ENCODE results near the gene LAMA3.

DNA sequence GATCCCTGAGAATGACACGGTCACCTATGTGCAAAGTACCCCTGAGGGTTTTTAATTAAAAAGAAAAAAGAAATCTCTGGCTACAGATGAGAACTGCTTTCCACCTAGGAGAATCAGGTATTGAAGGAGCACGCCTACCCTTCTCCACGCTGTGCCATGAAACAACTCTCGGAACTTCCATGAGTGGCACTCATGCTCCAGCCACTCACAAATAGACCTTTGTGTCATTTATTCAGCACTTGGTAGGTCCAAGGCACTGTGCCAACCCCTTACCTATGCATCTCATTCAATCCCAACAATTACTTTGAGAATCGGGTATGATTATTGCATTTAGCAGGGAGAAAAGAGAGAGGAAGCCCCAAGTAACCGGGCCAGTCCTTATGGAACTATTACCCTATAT lies 280.4 kb downstream of the LAMA3 start:
- TF ChIP-seq, protein P1, sequence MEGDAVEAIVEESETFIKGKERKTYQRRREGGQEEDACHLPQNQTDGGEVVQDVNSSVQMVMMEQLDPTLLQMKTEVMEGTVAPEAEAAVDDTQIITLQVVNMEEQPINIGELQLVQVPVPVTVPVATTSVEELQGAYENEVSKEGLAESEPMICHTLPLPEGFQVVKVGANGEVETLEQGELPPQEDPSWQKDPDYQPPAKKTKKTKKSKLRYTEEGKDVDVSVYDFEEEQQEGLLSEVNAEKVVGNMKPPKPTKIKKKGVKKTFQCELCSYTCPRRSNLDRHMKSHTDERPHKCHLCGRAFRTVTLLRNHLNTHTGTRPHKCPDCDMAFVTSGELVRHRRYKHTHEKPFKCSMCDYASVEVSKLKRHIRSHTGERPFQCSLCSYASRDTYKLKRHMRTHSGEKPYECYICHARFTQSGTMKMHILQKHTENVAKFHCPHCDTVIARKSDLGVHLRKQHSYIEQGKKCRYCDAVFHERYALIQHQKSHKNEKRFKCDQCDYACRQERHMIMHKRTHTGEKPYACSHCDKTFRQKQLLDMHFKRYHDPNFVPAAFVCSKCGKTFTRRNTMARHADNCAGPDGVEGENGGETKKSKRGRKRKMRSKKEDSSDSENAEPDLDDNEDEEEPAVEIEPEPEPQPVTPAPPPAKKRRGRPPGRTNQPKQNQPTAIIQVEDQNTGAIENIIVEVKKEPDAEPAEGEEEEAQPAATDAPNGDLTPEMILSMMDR (IDR thresholded peaks at IDR 0.05) = no peak
- TF ChIP-seq POLR2A (IDR thresholded peaks at IDR 0.05) = no peak
